ENCODE measurements around the gene TEDC1.

The TEDC1 gene

DNA sequence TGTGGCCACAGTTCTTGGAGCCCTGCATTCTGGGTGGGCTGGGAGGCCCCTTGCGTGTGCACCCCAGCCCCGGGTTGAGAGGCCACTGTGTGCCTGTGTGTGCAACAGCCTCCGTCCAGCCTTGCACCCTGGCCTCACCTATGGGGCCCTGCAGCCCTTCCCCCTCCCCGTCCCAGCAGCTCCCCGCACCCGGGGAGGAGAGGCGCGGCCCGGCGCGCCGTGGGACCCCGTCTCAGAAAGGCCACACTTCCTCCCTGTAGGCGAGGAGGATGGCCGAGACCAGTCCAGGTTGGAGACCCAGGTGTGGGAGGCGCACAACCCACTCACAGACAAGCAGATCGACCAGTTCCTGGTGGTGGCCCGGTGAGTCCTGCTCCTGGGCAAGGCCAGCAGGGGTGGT, 33.0 kb upstream of the TEDC1 start:
- DNase-seq = no peak

DNA sequence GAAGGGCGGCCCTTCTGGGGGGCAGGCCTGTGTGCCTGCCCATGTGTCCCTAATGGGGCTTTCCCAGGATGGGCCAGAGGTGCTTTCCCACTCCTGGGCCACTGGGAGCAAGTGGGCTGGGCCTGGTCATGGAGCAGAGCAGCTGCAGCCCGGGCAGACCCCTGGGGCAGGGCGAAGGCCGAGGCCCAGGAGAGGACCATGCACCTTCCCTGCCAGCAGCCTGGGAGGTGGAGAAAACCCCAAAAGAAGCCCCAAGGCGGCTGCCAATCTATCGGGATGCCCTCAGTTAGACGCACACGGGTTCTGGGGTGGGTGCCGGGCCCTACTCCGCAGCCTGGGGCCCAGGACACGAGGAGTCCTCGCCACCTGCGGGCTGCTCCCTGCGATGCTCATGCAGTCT, 32.5 kb upstream of the TEDC1 start:
- no peak for DNase-seq

DNA sequence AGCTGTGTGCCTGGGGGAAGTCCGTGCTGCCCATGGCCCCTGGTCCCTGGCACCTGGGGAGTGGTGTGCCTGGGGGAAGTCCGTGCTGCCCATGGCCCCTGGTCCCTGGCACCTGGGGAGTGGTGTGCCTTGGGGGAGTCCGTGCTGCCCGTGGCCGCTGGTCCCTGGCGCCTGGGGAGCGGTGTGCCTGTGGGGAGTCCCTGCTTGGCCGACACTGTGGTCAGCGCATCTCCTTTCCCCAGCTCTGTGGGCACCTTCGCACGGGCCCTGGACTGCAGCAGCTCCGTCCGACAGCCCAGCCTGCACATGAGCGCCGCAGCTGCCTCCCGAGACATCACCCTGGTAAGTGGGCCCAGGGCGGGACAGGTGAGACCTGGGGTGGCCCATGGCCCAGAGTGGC, 30.9 kb upstream of the TEDC1 start:
- no peak for DNase-seq

DNA sequence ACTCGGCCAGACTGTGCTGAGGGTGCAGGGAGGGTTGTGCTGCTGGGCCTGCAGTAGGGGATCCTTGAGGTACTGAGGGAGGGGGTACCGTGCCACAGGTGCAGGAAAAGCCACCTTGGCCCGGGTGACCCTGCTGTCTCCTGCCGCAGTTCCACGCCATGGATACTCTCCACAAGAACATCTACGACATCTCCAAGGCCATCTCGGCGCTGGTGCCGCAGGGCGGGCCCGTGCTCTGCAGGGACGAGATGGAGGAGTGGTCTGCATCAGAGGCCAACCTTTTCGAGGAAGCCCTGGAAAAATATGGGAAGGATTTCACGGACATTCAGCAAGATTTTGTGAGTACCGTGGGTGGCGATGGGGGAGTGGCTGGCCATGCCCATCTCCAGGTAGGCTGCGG, 30.4 kb upstream of the TEDC1 start:
- no peak for DNase-seq

DNA sequence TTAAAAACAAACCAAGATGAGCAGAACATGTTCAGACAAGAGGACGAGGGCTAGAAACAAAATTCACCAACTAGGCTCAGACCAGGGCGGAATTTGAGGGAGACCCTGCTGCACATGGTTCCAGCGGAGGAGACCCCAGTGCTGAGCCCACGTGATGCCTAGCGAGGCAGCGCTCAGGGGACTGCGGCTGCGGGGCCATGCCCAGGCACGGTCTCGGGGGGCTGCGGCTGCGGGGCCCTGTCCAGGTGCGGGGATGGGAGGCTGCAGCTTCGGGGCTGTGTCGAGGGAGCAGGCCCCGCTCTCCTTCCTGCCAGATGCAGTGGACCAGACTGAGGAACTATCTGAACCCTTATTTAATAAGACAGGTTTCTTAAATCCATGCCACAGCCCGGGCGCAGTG, 29.1 kb upstream of the TEDC1 start:
- DNase-seq = no peak

DNA sequence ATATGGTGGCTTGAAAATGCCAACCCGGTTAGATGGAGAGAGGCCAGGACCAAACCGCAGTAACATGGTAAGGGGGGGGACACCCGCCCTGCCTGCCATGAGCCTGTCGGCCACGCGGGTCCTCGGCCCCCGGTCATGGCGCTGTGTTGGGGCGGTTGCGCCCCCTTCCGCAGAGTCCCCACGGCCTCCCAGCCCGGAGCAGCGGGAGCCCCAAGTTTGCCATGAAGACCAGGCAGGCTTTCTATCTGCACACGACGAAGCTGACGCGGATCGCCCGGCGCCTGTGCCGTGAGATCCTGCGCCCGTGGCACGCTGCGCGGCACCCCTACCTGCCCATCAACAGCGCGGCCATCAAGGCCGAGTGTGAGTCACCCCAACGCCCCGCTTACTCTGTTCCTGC, 26.5 kb upstream of the TEDC1 start:
- no peak for DNase-seq

DNA sequence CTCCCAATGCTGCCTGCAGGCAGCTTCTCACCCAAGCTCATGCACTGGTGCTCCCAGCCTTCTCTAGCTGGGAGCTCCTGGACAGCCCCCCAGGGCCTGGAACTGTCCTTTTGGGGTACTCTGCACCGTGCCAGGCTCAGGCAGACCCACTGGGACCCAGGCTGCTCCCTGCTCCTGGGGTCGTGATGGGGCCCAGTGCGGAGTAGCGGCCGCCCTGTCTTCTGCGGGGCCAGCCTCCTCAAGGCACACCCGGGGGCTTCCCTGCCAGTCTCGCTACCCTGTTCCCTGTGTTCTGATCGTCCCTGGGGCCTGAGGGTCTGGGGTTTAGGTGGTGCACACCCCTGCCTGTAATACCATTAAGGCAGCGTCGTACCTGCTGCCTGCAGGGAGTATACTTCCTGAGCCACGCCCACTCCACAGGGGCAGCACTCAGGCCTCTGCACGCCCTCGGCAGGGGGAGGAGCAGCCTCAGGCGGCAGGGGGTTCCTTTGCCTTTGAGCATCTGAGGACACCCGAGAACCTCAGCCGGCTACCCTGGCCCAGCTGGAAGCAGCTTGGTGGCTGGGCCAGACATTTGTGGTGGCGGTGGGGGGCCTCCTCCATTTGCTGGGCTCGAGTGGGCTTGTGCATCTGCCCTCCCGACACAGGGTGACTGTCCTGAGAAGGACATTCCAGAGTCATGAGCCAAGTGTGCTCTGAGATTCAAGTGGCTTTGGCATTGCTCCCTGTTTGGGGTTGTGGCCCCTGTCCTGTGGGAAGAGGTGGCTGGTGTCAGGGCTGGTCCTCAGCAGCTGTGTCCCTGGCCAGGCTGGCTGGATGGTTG, 25.6 kb upstream of the TEDC1 start:
- DNase-seq = no peak

DNA sequence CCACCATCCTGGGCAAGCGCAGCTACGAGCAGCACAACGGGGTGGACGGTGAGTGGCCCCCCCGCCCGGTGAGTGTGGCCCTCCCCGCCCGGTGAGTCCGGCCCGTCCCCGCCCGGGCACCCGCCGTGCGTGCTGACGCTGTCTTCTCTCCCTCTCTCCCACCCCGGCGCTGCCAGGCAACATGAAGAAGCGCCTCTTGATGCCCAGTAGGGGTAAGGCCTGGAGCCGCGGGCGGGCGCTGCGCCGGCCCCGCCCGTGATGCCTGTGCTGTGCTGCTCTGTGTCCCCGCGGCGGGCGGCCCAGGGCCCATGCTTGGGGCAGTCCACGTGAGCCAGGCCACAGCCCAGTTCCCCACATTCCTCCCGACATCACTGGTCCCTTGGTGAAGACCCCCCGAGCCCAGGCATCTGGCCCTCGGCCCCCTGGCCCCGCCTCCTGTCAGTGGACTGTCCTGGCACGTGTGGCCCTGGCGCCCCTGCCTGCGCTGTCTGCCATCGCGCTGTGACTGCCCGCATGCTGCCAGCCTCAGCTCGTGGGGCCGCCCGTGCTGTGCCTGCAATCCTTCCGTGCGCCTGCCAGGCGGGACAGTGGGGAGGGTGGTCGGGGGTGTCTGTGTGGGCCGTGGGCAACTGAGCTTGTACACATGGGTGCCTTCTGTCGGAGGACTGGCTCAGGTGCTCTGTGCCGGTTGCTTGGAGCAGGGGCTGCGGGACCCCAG, 24.4 kb upstream of the TEDC1 start:
- no peak for DNase-seq

DNA sequence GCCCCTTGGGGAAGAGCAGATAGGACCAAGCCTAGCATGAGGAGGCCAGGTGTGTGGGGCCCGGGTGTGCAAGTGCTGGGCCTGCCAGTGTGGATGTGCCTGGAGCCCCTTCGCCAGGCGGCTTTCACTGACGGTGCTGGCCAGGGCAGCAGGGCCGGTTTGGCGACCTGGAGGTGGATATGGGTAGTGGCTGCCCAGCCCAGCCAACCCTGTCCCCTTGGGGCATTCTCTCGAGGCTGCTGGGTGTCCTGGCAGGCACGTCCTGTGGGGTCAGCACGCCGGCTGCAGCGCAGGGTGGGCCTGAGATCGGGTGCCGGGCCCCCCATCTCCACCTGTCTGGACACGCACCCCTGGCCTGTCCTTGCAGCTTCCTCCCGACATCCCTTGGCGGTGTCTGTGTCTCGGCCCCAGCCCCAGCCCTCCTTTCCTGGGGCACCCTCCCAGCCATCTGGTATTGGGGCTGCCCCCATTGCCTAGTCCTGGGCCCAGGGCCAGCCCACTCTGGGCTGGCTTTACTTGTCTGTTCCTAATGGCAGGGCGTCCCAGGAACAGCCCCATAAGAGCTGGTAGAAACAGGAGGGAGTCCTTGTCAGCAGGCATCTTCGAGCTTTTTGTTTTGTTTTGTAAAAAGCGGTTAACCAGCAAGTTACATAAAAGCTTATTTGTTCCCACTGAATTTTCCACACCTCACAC, 23.7 kb upstream of the TEDC1 start:
- no peak for DNase-seq

DNA sequence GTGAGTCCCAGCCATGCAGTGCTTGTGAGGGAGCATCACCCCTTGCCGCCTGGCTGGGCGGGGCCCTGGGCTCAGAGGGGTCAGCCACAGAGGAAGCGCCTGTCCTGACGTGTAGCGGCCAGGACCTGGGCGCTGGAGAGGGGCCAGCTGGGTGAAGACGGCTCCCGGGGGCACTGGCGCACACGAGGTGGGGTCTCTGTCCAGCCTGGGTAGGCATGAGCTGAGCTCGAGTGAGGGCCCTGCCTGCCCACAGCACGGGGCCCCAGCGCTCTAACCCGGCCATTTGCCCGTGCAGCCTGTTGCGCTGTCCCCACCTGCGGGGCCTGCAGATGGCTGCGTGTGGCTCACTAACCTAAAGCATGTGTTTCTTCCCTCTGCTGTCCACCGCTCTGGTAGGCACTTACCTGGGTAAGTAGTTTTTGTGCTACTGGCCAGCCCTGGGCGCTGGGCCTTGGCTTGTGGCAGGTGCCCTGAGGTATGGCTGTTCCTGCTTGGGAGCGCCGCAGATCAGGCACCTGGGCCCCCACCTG, 23.0 kb upstream of the TEDC1 start:
- no peak for DNase-seq

DNA sequence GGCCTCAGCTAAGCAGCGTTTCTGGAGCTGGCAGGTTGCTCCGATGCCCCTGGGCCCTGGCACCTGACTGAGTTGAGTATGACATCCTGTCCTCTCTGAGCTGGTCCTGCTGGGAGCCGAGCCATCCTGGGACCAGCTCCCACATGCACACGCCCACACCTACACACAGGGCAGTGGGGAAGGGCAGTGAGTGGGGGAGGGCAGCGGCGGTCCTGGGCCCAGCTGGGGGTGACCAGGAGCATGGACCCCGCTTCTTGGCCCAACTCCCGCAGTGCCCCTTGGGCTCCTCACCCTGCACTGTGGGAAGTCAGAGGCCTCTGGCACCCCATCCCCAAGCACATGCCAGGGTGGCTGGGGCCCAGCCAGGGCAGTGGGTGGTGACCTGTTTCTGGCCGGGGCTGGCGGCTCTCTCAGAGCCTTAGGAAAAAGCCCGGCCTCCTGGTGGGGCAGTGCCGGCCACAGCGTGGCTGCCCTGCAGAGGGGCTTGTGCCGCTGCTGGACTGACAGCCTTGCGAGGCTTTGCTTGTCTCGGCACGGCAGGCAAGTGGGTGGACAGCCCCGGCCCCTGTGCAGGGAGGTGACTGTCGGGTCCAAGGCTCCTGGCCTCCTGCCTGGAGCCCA, 22.3 kb upstream of the TEDC1 start:
- DNase-seq = no peak

DNA sequence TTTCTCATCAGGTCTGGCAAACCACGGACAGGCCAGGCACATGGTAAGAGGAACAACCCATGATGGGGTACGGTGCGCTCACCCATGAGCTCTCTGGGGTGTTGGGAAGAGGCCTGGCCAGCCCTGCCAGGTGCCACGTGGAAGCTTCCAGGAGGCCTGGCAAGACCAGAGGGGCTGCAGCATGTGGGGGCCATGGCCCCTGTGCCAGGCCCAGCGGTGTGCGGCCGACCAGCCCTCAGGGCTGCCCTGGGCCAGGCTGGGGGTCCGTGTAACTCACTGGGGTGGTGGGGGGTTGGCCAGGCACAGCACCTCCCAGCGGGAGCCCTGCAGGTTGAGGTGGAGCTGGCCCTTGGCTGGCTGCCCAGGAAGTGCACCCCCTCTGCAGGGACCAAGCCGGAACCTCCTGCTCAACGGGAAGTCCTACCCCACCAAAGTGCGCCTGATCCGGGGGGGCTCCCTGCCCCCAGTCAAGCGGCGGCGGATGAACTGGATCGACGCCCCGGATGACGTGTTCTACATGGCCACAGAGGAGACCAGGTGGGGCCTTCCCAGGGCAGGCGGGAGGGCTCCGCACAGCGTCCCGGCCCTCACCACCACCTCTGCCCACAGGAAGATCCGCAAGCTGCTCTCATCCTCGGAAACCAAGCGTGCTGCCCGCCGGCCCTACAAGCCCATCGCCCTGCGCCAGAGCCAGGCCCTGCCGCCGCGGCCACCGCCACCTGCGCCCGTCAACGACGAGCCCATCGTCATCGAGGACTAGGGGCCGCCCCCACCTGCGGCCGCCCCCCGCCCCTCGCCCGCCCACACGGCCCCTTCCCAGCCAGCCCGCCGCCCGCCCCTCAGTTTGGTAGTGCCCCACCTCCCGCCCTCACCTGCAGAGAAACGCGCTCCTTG, 21.3 kb upstream of the TEDC1 start:
- no peak for DNase-seq

DNA sequence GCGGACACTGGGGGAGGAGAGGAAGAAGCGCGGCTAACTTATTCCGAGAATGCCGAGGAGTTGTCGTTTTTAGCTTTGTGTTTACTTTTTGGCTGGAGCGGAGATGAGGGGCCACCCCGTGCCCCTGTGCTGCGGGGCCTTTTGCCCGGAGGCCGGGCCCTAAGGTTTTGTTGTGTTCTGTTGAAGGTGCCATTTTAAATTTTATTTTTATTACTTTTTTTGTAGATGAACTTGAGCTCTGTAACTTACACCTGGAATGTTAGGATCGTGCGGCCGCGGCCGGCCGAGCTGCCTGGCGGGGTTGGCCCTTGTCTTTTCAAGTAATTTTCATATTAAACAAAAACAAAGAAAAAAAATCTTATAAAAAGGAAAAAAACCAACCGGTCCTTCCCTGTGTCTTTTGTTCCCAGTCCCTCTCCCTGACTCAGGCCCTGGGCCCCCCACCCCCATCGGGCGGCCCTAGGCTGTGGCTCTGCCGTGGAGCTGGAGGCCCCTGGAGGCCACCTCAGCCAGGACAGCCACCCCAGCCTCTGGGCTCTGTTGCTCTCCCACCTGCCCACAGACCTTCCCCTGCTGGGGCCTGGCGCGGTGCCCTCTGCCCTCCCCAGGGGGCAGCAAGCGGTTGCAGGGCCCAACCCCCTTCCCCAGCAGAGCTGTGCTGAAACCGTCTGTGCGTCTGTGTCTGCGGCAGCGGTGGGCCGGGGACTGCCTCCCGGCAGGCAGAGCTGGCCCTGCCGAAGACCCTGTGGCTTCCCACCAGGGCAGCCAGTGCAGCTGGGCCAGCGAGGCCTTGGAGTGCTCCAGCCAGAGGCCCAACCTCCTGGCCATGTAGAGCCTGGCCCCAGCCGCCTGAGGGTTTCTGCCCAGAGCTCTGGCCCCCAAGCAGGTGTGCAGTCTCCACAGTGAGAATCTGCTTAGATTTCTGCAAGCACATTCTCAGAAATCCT, 20.4 kb upstream of the TEDC1 start:
- no peak for DNase-seq

DNA sequence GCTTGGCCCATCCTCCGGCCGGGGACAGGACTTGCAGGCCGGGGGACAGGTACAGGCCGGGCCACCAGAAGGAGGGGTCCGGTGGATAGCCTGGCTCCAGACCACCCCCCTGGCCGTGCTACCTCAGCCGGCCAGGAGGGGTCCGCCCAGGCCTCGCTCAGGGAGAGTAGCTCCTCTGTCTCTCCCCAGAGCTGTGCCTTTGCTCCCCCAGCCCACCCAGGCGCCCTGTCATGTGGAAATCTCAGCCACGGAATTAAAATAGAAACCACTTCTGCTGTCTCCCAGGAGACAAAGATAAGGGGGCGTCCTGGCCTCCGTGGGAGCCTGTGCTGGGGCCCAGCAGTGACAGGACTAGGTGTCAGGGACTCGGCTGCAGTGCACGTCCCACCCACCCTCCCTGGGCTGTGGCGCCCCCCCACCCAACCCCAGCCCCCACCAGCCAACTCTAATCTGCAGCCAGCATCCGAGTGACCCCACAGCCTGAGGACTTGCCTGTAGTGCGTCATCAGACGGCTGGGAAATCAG, 19.7 kb upstream of the TEDC1 start:
- DNase-seq = no peak

DNA sequence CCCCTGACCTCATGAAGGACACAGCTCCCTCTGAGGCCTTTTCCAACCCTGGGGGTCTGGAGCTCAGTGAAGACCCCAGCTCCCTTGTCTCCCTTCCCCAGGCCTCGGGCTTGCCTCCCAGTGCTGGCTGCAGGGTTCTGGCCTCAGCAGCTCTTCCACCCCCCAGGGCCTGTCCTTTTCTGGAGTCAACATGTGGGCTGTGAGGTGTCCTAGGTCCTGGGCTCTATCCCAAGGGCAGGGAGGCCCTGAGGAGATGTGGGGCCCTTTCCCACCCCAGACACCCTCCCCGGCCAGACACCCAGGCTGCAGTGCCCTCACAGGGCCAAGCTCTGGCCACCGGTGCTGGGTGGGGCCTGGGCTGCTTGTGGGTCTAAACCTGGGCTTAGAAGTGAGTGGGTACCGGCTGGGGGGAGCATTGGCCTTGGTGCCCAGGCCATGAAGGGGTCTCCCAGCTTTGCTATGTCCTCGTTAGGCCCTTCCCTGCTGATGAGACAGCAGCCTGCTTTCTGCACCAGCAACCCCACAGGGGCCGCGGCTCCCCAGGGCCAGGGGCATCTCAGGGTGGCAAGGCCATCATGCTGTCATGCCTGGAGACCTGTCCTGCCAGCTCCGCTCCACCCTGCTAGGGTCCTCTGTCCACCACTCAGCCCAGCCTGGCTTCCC, 19.1 kb upstream of the TEDC1 start:
- DNase-seq = no peak

DNA sequence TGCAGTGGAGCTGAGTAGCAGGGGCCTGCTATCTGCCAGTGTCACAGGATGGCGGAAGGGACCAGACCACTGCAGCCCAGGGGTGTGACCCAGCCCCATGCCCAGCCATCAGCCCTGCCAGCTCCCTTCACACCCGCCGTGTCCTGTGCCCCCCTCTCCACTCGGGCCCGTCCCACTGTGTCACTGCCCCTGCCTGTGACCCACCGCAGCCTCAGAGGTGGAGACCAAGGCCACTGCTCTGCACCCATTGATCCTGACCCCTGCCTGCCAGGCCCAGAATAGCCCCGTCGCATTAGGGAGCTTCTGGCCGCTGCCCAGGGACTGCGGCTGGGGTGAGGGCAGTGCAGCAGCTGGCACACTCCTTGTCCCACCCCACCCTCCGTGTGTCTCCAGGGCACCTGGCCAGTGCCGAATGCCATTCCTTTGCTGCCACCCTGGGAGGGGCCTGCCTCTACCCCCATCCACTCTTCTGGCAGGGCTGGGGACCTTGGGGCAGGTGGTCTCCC, 18.5 kb upstream of the TEDC1 start:
- no peak for DNase-seq

DNA sequence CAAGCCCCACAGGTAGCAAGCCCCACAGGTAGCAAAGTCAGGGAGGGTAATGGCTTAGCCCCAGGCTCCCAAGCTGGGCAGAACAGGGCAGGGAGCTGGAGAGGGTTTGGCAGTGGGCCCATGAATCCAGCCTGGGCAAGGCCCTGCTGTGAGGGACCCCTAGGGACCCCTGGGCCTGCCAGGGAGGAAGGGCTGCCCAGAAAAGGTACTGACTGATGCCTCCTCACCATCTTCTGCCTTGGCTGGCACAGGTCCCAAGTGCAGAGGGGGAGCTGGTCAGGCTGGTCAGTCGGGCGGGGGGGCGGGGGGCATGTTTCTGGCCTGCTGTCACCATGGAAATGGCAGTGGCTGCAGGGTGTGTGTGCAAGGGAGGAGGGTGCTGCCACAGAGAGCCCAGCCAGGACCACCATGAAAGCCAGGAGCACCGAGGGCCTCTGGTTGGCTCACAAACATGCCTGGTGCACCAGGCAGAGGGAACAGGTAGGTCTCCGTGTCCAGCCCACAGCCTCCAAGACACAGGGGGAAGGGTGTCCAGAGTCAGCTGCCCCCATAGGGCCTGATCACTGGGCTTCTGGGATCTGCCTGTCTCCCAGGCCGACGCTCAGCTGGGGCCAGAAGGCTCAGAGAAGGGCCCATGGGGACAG, 17.9 kb upstream of the TEDC1 start:
- DNase-seq = no peak

DNA sequence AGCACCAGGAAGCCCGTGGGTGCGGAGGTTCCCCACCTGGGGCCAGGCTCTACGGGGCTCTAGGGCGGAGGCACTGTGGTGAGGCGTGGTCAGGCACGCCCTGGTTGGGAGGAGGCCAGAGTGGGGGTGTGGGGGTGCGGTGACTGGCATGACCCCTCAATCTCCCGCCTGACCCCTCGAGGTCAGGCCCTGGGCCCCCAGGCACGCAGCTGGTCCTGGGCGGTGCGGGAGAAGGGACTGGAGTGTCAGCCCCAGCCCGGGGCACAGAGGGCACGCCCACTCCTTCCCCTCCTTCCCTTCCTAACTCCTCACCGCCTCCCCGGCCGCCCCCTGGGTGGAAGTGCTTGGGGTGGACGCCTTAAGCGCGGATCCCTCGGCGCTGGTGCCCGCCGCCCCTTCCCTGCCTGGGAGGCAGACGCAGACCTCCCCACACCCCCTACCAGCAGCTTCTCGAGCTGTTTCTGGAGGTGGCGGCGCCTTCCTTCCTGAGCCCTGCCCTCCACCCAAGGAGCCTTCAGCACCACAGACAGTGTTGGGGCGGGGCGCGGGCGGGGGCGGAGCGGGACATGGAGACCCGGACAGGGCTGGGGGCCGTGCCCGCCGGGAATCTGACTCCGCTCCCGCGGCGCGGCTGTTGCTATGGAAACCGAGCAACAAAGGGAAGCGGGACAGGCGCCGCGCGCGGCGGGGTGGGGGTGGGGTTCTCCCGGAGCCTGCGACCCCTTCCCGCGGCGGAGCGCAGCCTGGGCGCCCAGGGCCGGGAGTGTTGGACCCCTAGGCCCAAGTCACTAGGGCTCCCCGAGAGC, 17.2 kb upstream of the TEDC1 start:
- peak; percentile 85 for DNase-seq
